Smooth muscle cell (in vitro differentiated cells): Measurements from ENCODE around the gene CCDC102A. TPM values are rescaled to one million over a fixed set of nuclear protein-coding genes. Genes with fewer than 3 reads are reported as not detected.

ENCODE experiments used
- DNase-seq: peaks from one replicate; lab custom pipeline; 2025; ENCODE audit not compliant: unreplicated experiment; lab: John Stamatoyannopoulos, UW
- H2AFZ ChIP-seq: fragments of 200-600 bp; sonication (generic); 2 replicates; pipeline ENCODE4 v1.6.0; 2016; ENCODE audit warnings: antibody characterized with exemption, low read depth, mild to moderate bottlenecking
- H3F3A ChIP-seq: fragments of 200-600 bp; sonication (generic); 2 replicates; pipeline ENCODE4 v1.6.0; 2017; ENCODE audit warnings: antibody characterized with exemption, low read depth
- H3K27ac ChIP-seq: fragments of 200-600 bp; sonication (generic); 2 replicates; pipeline ENCODE4 v1.5.1; 2016; ENCODE audit warnings: low read depth, mild to moderate bottlenecking
- H3K27me3 ChIP-seq: fragments of 200-600 bp; sonication (generic); 2 replicates; pipeline ENCODE4 v1.6.1; 2016; ENCODE audit warnings: low read depth, mild to moderate bottlenecking
- H3K36me3 ChIP-seq: fragments of 200-600 bp; sonication (generic); 2 replicates; pipeline ENCODE4 v1.5.1; 2016; ENCODE audit warnings: low read depth
- H3K4me1 ChIP-seq: fragments of 200-600 bp; sonication (generic); 2 replicates; pipeline ENCODE4 v1.5.1; 2016; ENCODE audit warnings: low read depth
- H3K4me2 ChIP-seq: fragments of 200-600 bp; sonication (generic); 2 replicates; pipeline ENCODE4 v1.6.0; 2016; ENCODE audit warnings: mild to moderate bottlenecking
- H3K4me3 ChIP-seq: fragments of 200-600 bp; sonication (generic); 2 replicates; pipeline ENCODE4 v1.5.1; 2016; ENCODE audit warnings: mild to moderate bottlenecking
- H3K79me2 ChIP-seq: fragments of 200-600 bp; sonication (generic); 2 replicates; pipeline ENCODE4 v1.6.0; 2016; ENCODE audit warnings: low read depth, mild to moderate bottlenecking
- H3K9ac ChIP-seq: fragments of 200-600 bp; sonication (generic); 2 replicates; pipeline ENCODE4 v1.6.0; 2016; ENCODE audit warnings: low read depth
- H3K9me3 ChIP-seq: fragments of 200-600 bp; sonication (generic); replicated peaks from 2 replicates; pipeline ENCODE4 v1.5.1; 2016; ENCODE audit warnings: low read depth
- H4K20me1 ChIP-seq: fragments of 200-600 bp; sonication (generic); 2 replicates; pipeline ENCODE4 v1.6.0; 2016; ENCODE audit warnings: low read depth
- CTCF ChIP-seq: fragments of 200-600 bp; sonication (generic); IDR thresholded peaks from 2 replicates; pipeline ENCODE4 v1.5.1; 2017; ENCODE audit warnings: borderline replicate concordance, mild to moderate bottlenecking, antibody characterized with exemption; ENCODE audit not compliant: insufficient read depth, poor library complexity, severe bottlenecking
- WGBS: methylation state at CpG from one replicate; pipeline ENCODE4 v1.1.7; 2016; ENCODE audit warnings: low lambda C conversion rate; 5-methylcytosine and 5-hydroxymethylcytosine counted together
- polyA plus RNA-seq: library from polyadenylated mRNA; unstranded; fragments of >200 nt; fragmentation: Nextera tagmentation; extraction: Ambion mirVana; gene quantifications from 2 replicates; pipeline ENCODE4 v1.2.1, GENCODE V29; 2016
- total RNA-seq: library from RNA; depleted of rRNA; stranded (reverse); fragments of >200 nt; gene quantifications from 2 replicates; pipeline ENCODE4 v1.2.3, GENCODE V29; 2014

The CCDC102A gene
- total and polyA plus RNA-seq, 2 experiments from 2014 or later = 10.8 to 25.3 TPM

GRCh38 chr16:57529391-57530103 lies 6.8 kb downstream of the CCDC102A start:
- Histone ChIP-seq H3K4me2 (peak overlapping the region; percentile 67), H4K20me1 (peaks cover 32% of the 10 kb centered on the region), H3K27ac (no peak overlapping the region), H3F3A (no peaks in the 10 kb centered on the region), H3K4me1 (peaks cover 7% of the 10 kb centered on the region), H3K4me3 (no peak overlapping the region), H3K36me3 (no peaks in the 10 kb centered on the region), H3K27me3 (peaks cover 5% of the 10 kb centered on the region), H3K9me3 (no peaks in the 10 kb centered on the region), H2AFZ (no peak overlapping the region), H3K9ac (no peak overlapping the region), H3K79me2 (peaks cover 11% of the 10 kb centered on the region)
- DNase-seq = no peak
- no peak for TF ChIP-seq CTCF
- 55% methylated on average over 14 of the region's 14 CpGs for WGBS

- DNase-seq = no peak
- 13% methylated on average over 91 of the region's 126 CpGs for WGBS
- no peaks in the 10 kb centered on the region for H3F3A ChIP-seq
- H3K9ac ChIP-seq = no peak overlapping the region
- no peak overlapping the region for H2AFZ ChIP-seq
- H3K9me3 ChIP-seq = no peaks in the 10 kb centered on the region
- peak overlapping the region; percentile 67 for H3K4me2 ChIP-seq
- peaks cover 5% of the 10 kb centered on the region for H3K27me3 ChIP-seq
- H3K36me3 ChIP-seq = no peaks in the 10 kb centered on the region
- no peak overlapping the region for H3K27ac ChIP-seq
- H3K4me3 ChIP-seq = peak overlapping the region; percentile 24
- peaks cover 3% of the 10 kb centered on the region for H3K79me2 ChIP-seq
- no peak for TF ChIP-seq CTCF
- peaks cover 32% of the 10 kb centered on the region for H4K20me1 ChIP-seq
- peaks cover 7% of the 10 kb centered on the region for H3K4me1 ChIP-seq
These were observed 7.6 kb downstream of the CCDC102A start for GRCh38 chr16:57528499-57529390.

- Histone ChIP-seq H4K20me1 (peaks cover 32% of the 10 kb centered on the region), H3K4me3 (no peak overlapping the region), H3K36me3 (no peaks in the 10 kb centered on the region), H3K9me3 (no peaks in the 10 kb centered on the region), H3K9ac (no peak overlapping the region), H3K27ac (no peak overlapping the region), H3K79me2 (no peaks in the 10 kb centered on the region), H3K27me3 (peaks cover 5% of the 10 kb centered on the region), H3K4me2 (peak overlapping the region; percentile 67), H3K4me1 (peaks cover 7% of the 10 kb centered on the region), H3F3A (no peaks in the 10 kb centered on the region), H2AFZ (no peak overlapping the region)
- WGBS = 90% methylated on average over 19 of the region's 19 CpGs
- no peak for DNase-seq
- no peak for TF ChIP-seq CTCF
These were observed 8.6 kb downstream of the CCDC102A start for GRCh38 chr16:57527610-57528360.
